Keratinocyte (primary cell): ENCODE results near the gene CLIP4. TPM values are rescaled to one million over a fixed set of nuclear protein-coding genes. Genes with fewer than 3 reads are reported as not detected.

Experiments used
- DNase-seq: peaks from one replicate; pipeline ENCODE4 v3.0.0-alpha.2; 2011; ENCODE audit warnings: low read depth, missing footprints, low spot score
- FAIRE-seq: peaks from 2 replicates; lab custom pipeline; 2011; peaks lifted over from hg19 to GRCh38; lab: Jason Lieb, UNC
- H2AFZ ChIP-seq: 2 replicates; pipeline ENCODE4 v1.6.0; 2012; ENCODE audit warnings: low read length, control low read depth, inconsistent platforms; ENCODE audit not compliant: control insufficient read depth
- H3K27ac ChIP-seq: 2 replicates; pipeline ENCODE4 v1.5.1; 2011; ENCODE audit warnings: low read length; ENCODE audit not compliant: control insufficient read depth, insufficient read depth
- H3K27me3 ChIP-seq: 3 replicates; pipeline ENCODE4 v1.6.0; 2011; ENCODE audit warnings: low read length; ENCODE audit not compliant: control insufficient read depth, insufficient read depth; ENCODE audit errors: extremely low read depth
- H3K36me3 ChIP-seq, 2 experiments: 2 replicates in 1 of 2; 3 replicates in 1 of 2; pipeline ENCODE4 v1.5.1; 2011; ENCODE audit warnings: low read length in 2 of 2, mild to moderate bottlenecking in 1 of 2; ENCODE audit not compliant: control insufficient read depth in 2 of 2, insufficient read depth in 2 of 2; ENCODE audit errors: extremely low read depth in 1 of 2
- H3K4me1 ChIP-seq: 3 replicates; pipeline ENCODE4 v1.5.1; 2011; ENCODE audit warnings: low read length; ENCODE audit not compliant: control insufficient read depth, insufficient read depth; ENCODE audit errors: extremely low read depth
- H3K4me2 ChIP-seq: 3 replicates; pipeline ENCODE4 v1.6.0; 2011; ENCODE audit warnings: low read depth, low read length; ENCODE audit not compliant: control insufficient read depth, insufficient read depth; ENCODE audit errors: extremely low read depth
- H3K4me3 ChIP-seq, 3 experiments: fragments of 200-600 bp in 1 of 3; sonication (generic) in 1 of 3; 2 replicates in 2 of 3; 3 replicates in 1 of 3; pipeline ENCODE4 v1.5.1; 2011 to 2016; ENCODE audit warnings: low read length in 3 of 3, mild to moderate bottlenecking in 3 of 3, control low read depth in 2 of 3, inconsistent platforms in 1 of 3, low read depth in 1 of 3, mixed read lengths in 1 of 3, mixed run types in 1 of 3, moderate library complexity in 1 of 3; ENCODE audit not compliant: control insufficient read depth in 2 of 3, insufficient read depth in 2 of 3; ENCODE audit errors: extremely low read depth in 1 of 3
- H3K79me2 ChIP-seq: 2 replicates; pipeline ENCODE4 v1.6.0; 2012; ENCODE audit warnings: low read length; ENCODE audit not compliant: control insufficient read depth, insufficient read depth
- H3K9ac ChIP-seq: 3 replicates; pipeline ENCODE4 v1.6.0; 2011; ENCODE audit warnings: low read length; ENCODE audit not compliant: control insufficient read depth, insufficient read depth; ENCODE audit errors: extremely low read depth
- H3K9me1 ChIP-seq: 3 replicates; pipeline ENCODE4 v1.6.0; 2011; ENCODE audit warnings: low read length; ENCODE audit not compliant: control insufficient read depth, insufficient read depth; ENCODE audit errors: extremely low read depth
- H3K9me3 ChIP-seq: 2 replicates; pipeline ENCODE4 v1.5.1; 2012; ENCODE audit warnings: low read depth, low read length; ENCODE audit not compliant: control insufficient read depth
- H4K20me1 ChIP-seq: 3 replicates; pipeline ENCODE4 v1.6.0; 2011; ENCODE audit warnings: low read length; ENCODE audit not compliant: control insufficient read depth, insufficient read depth; ENCODE audit errors: extremely low read depth
- CTCF ChIP-seq, 3 experiments: IDR thresholded peaks in 1 of 3; conservative IDR thresholded peaks in 1 of 3; optimal IDR thresholded peaks in 1 of 3; 2 replicates in 2 of 3; 3 replicates in 1 of 3; pipeline versions ENCODE3 to v1.5.1; 2011; ENCODE audit warnings: low read length in 3 of 3, mild to moderate bottlenecking in 3 of 3, moderate library complexity in 2 of 3, control low read depth in 1 of 3, inconsistent platforms in 1 of 3; ENCODE audit not compliant: insufficient read depth in 2 of 3; ENCODE audit errors: extremely low read depth in 1 of 3
- EZH2 ChIP-seq: IDR thresholded peaks from one replicate; pipeline ENCODE4 v1.6.1; 2012; ENCODE audit warnings: inconsistent platforms, mild to moderate bottlenecking, low read length, moderate library complexity
- dilution Hi-C: fragments of 300-500 bp; cut with MboI; formaldehyde crosslinking; loops from one replicate; pipeline ENCODE4 v1.7.0; 2020; ENCODE audit warnings: low sequenced_read_pairs; ENCODE audit not compliant: extremely low pct_ligation_motif_present
- polyA plus RNA-seq, 5 experiments: library from polyadenylated mRNA; depleted of rRNA in 3 of 5; stranded (reverse) in 3 of 5; stranded (forward) in 1 of 5; unstranded in 1 of 5; fragments of >200 nt; gene quantifications; 1 replicate in 1 of 5; 2 replicates in 3 of 5; 3 replicates in 1 of 5; pipeline versions ENCODE4 v1.2.1 to v1.2.3, GENCODE V29; 2011 to 2012; ENCODE audit warnings: missing spikeins in 2 of 5, low read depth in 1 of 5, low replicate concordance in 1 of 5

Gene CLIP4
- polyA plus RNA-seq, 1 donor (not counting 4 experiments of a cell fraction or from before 2014, with no cell fraction given) = 46.6 TPM

GRCh38 chr2:29110916-29111535 is 4.2 kb upstream of the CLIP4 start:
- FAIRE-seq (peak; percentile 73), DNase-seq (no peak)
- H3K36me3 ChIP-seq = no peaks in the 10 kb centered on the region
- H3K27ac ChIP-seq = no peak overlapping the region
- no peaks in the 10 kb centered on the region for H3K27me3 ChIP-seq
- H3K9me3 ChIP-seq = no peaks in the 10 kb centered on the region
- no peaks in the 10 kb centered on the region for H3K9me1 ChIP-seq
- TF ChIP-seq CTCF (optimal IDR thresholded peaks at IDR 0.05 in 1 of 3, IDR thresholded peaks at IDR 0.05 in 1 of 3, conservative IDR thresholded peaks at IDR 0.05 in 1 of 3; ENCODE audit: extremely low read depth in 1 of 3, insufficient read depth in 2 of 3, low read length in 3 of 3) (no peak), EZH2 (no peak)
- dilution Hi-C loops = no loop called here
- no peaks in the 10 kb centered on the region for H4K20me1 ChIP-seq
- no peaks in the 10 kb centered on the region for H3K79me2 ChIP-seq
- H3K4me3 ChIP-seq = no peak overlapping the region
- peaks cover 36% of the 10 kb centered on the region for H3K4me1 ChIP-seq
- H3K9ac ChIP-seq = no peak overlapping the region
- H3K4me2 ChIP-seq = no peak overlapping the region
- H2AFZ ChIP-seq = no peak overlapping the region

GRCh38 chr2:29112379-29112778 is 2.8 kb upstream of the CLIP4 start:
- DNase-seq (no peak), FAIRE-seq (no peak)
- H3K4me3 ChIP-seq = no peak overlapping the region
- no peak overlapping the region for H3K27ac ChIP-seq
- no peaks in the 10 kb centered on the region for H3K9me3 ChIP-seq
- no peak for TF ChIP-seq CTCF (optimal IDR thresholded peaks at IDR 0.05 in 1 of 3, IDR thresholded peaks at IDR 0.05 in 1 of 3, conservative IDR thresholded peaks at IDR 0.05 in 1 of 3; ENCODE audit: extremely low read depth in 1 of 3, insufficient read depth in 2 of 3, low read length in 3 of 3)
- TF ChIP-seq EZH2 = no peak
- no peaks in the 10 kb centered on the region for H3K36me3 ChIP-seq
- H3K79me2 ChIP-seq = peaks cover 10% of the 10 kb centered on the region
- no peak overlapping the region for H3K4me2 ChIP-seq
- H4K20me1 ChIP-seq = no peaks in the 10 kb centered on the region
- no peaks in the 10 kb centered on the region for H3K27me3 ChIP-seq
- no peaks in the 10 kb centered on the region for H3K9me1 ChIP-seq
- H3K4me1 ChIP-seq = peaks cover 48% of the 10 kb centered on the region
- no peak overlapping the region for H2AFZ ChIP-seq
- dilution Hi-C loops = no loop called here
- H3K9ac ChIP-seq = no peak overlapping the region
